Muscle of leg (tissue), 11 donors: ENCODE measurements around the gene CHSY1. TPM values are rescaled to one million over a fixed set of nuclear protein-coding genes. Genes with fewer than 3 reads are reported as not detected.

Experiments
- DNase-seq: peaks from one replicate; pipeline ENCODE4 v3.0.0; 2013
- H3K27ac ChIP-seq: one replicate; pipeline ENCODE4 v1.5.1; 2013; ENCODE audit warnings: mild to moderate bottlenecking, low read length, control low read depth
- H3K27me3 ChIP-seq: one replicate; pipeline ENCODE4 v1.6.1; 2013; ENCODE audit warnings: low read length; ENCODE audit not compliant: control insufficient read depth, insufficient read depth
- H3K36me3 ChIP-seq: one replicate; pipeline ENCODE4 v1.6.1; 2013; ENCODE audit warnings: low read length; ENCODE audit not compliant: control insufficient read depth, insufficient read depth
- H3K4me1 ChIP-seq: one replicate; pipeline ENCODE4 v1.6.1; 2013; ENCODE audit warnings: low read length; ENCODE audit not compliant: control insufficient read depth, insufficient read depth
- H3K4me3 ChIP-seq: one replicate; pipeline ENCODE4 v1.5.1; 2013; ENCODE audit warnings: low read length, control low read depth
- H3K9me3 ChIP-seq: replicated peaks from 2 replicates; pipeline ENCODE4 v1.6.1; 2013; ENCODE audit warnings: low read depth, low read length; ENCODE audit not compliant: control insufficient read depth
- WGBS: methylation state at CpG from one replicate; pipeline ENCODE4 v1.1.5; 2013; ENCODE audit warnings: missing lambda C conversion rate; ENCODE audit not compliant: insufficient coverage; 5-methylcytosine and 5-hydroxymethylcytosine counted together
- polyA plus RNA-seq, 8 donors: library from polyadenylated mRNA; unstranded; fragments of 120-200 nt; gene quantifications; one replicate each; pipeline versions ENCODE4 v1.2.1 to v1.2.3, GENCODE V29; 2013; ENCODE audit warnings: inconsistent platforms in 1 of 8, low replicate concordance in 1 of 8; ENCODE audit not compliant: insufficient read length in 8 of 8, insufficient read depth in 1 of 8
- total RNA-seq: library from RNA; stranded (reverse); fragments of 120-200 nt; gene quantifications from one replicate; pipeline ENCODE4 v1.2.4, GENCODE V29; 2013

The CHSY1 gene
- total and polyA plus RNA-seq, 9 donors: 27.2 to 57.6 (median 42.5) TPM

DNA sequence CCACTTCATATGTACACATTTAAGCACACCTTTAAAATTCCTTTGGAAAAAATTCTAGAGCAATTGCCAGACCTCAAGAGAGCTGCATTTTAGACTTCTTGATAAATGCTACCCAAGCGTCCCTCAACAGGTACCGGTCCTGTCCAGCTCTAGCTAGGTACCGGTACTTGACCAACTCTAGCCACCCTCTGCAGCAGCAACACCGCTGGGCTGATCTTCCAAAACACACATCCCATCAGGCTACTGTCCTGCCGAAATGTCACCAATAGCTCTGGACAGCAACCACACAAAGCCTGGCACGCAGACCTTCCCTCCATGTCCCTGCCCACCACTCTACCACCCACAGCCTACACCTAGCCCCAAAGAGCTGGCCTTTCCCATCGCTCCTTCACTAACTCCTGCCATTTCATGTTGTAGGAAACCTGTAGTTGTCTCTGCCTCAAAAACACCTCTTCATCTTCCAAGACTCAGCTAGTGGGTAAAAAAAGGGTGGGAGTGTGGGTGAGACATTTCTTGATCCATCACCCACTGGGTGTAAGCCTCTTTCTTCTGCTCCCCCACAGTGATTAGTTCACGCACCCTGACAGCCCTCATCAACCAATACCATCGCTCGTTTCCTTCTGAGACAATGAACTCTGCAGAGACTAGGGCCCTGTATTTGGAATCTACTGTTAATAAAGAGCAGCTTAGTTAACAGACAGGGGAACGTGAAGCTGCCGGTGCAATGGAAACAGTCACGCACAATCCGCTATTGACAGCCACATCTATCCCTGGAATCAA, 6.8 kb downstream of the CHSY1 start:
- no peaks in the 10 kb centered on the region for H3K9me3 ChIP-seq
- no peak overlapping the region for H3K4me3 ChIP-seq
- WGBS: 87% methylated on average over 11 of the region's 14 CpGs
- H3K36me3 ChIP-seq: peaks cover 22% of the 10 kb centered on the region
- H3K27me3 ChIP-seq: no peaks in the 10 kb centered on the region
- H3K4me1 ChIP-seq: peaks cover 51% of the 10 kb centered on the region
- no peak for DNase-seq
- no peak overlapping the region for H3K27ac ChIP-seq

DNA sequence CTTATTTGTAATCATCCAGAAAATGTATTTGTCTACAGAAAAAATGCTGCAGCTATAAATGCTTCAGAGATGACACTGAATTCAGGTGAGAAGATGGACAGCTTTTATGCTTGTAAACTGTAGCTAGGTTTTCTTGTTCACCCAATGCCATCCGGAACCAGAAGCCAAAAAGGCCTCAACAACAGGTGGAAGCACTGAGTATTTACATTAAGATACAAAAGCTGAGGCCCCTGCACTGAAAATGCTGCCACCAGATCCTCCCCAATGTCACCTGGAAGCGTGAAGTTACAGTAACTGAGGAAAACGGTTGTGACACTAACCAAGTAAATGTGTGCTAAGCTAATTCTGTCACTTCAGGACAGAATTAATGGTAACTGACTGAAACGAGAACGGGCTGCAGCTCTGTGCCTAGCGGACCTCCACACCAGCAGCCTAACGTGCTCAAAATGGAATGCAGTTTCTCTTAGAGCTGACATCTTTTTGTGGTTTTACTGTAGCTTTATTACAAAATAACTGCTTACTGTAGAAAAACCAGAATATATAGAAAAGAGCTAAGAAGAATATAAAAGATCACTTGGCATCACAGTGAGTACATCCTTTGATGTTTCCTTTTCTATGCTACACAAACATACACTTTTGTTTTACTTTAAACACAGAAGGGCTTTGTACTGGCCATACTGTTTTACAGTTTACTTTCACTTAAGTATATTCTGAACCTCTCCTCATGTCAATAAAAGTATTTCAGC, 7.6 kb downstream of the CHSY1 start:
- no peak for DNase-seq
- Histone ChIP-seq H3K36me3 (peaks cover 22% of the 10 kb centered on the region), H3K27me3 (no peaks in the 10 kb centered on the region), H3K27ac (peak overlapping the region; percentile 8), H3K9me3 (no peaks in the 10 kb centered on the region), H3K4me1 (peaks cover 50% of the 10 kb centered on the region), H3K4me3 (no peak overlapping the region)
- 56% methylated on average over 5 of the region's 7 CpGs for WGBS

DNA sequence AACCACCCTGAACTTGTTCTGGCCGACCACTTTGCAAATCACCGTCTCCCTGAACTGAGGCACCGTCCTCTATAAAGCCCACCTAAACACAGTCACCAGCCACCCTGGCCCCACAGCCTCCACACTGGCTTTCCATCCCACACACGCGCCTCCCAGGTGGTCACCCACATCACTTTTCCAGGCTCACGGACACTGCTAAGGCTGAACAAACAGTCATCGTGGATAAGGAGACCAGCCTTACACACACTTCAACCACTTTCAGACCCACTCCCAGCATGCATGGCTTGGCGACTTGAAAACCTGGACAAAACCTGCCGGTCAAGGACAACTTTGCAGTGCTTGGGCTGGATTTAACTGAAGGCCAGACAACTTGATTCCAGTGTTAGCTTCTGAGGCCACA, 8.4 kb downstream of the CHSY1 start:
- no peaks in the 10 kb centered on the region for H3K9me3 ChIP-seq
- WGBS: 68% methylated on average over 8 of the region's 9 CpGs
- no peak for DNase-seq
- H3K27me3 ChIP-seq: no peaks in the 10 kb centered on the region
- no peak overlapping the region for H3K27ac ChIP-seq
- peaks cover 20% of the 10 kb centered on the region for H3K36me3 ChIP-seq
- no peak overlapping the region for H3K4me3 ChIP-seq
- peaks cover 48% of the 10 kb centered on the region for H3K4me1 ChIP-seq

DNA sequence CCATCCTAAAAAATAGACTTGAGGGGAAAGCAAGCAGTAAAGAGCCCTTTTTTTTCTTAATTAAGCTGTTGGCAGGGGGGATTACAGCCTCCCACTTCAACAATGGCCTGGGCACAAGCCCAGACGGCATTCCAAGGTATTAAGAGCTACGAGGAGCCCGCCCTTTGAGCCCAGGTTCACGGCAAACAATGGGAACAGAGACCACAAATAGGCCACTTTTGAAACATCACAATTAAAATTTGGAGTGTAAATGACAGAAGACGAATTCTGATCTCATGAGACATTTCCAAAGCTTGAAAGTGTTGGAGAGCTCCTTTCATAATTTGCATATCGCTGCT, 8.9 kb downstream of the CHSY1 start:
- H3K36me3 ChIP-seq: peaks cover 18% of the 10 kb centered on the region
- H3K27me3 ChIP-seq: no peaks in the 10 kb centered on the region
- peaks cover 44% of the 10 kb centered on the region for H3K4me1 ChIP-seq
- peak overlapping the region; percentile 57 for H3K27ac ChIP-seq
- WGBS: no CpG with 5 or more reads among the region's 6 CpGs
- no peaks in the 10 kb centered on the region for H3K9me3 ChIP-seq
- H3K4me3 ChIP-seq: no peak overlapping the region
- no peak for DNase-seq

DNA sequence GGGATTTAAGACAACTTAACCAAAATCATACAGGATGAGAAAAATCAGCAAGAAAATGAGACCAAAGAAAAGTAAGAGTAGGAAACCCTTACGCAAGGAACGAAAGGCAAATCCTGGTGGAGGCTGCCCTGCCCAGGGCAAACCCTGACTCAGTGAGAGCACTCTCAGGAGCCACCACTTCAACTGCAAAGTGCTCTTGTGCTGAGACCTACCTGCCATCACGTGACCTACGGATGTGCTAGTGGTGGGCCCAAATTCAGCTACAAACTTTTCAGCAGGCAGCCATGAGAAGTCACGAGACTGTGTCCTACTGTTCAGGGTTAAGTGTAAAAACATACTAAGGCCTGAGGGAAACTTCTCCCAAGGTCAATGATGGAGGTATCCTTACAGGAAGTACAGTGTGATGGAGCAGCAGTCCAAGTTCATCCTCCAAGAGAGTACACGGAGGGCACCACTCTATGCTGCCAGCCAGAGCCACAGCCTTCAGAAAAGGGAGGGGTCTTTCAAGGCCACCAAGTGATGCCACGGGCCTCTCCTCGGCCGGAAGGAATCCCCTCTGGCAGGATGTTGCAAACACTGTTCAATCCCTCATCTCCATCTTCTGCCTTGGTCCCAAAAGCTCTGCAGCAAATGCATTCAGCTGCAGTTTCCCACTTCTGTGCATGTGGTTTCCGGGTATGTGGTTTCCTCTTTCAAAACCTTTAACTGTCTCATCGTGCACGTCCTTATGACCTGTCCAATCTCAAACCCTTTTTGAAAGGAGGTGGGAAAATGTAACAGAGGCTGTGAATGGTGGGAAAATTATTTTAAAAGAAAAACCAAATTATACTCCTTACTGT, 9.5 kb downstream of the CHSY1 start:
- Histone ChIP-seq H3K36me3 (peaks cover 14% of the 10 kb centered on the region), H3K4me1 (peaks cover 40% of the 10 kb centered on the region), H3K27me3 (no peaks in the 10 kb centered on the region), H3K9me3 (no peaks in the 10 kb centered on the region), H3K4me3 (no peak overlapping the region), H3K27ac (peak overlapping the region; percentile 57)
- peak; percentile 69 for DNase-seq
- 36% methylated on average over 6 of the region's 12 CpGs for WGBS

DNA sequence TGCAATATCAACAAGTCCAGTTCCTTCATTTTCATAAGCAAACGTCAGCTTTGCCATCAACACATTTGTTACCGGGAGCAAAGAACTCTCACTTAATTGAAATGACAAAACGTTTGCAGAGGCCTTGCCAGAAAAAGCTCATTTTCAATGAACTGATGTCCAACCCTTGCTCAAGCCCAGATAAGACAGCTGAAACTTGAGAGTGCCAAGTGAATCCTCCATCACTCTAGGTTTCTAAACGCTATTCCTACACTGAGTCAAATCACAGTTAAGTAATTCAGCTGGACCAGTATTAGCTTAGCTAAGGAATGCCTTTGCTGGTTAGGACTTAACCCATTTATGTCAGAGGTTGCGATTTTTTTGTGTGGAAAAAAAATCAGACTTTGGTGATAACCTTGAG, 11.5 kb downstream of the CHSY1 start:
- Histone ChIP-seq H3K36me3 (peaks cover 8% of the 10 kb centered on the region), H3K27me3 (no peaks in the 10 kb centered on the region), H3K4me3 (no peak overlapping the region), H3K4me1 (peaks cover 33% of the 10 kb centered on the region), H3K27ac (no peak overlapping the region), H3K9me3 (no peaks in the 10 kb centered on the region)
- peak; percentile 88 for DNase-seq
- 0% methylated on average over 1 of the region's 5 CpGs for WGBS

DNA sequence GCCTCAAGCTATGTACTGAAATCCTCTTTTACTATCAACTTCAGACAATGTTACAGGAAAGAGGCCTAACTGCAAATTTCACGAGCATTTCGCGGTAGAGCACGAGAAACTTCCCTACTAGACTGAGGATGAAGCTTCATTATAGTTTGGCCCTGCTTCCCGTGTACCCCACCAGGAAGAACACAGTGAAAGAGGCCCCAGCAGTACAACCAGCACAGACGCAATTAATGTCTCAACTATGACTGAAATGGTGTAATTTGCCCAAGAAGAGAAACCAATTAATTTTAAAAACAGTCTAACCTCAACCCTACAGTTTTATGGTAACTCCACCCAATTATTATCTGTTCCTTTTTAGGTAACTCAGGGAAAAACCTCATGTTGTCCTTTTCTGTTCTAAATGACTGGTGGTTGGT, 12.1 kb downstream of the CHSY1 start:
- peaks cover 27% of the 10 kb centered on the region for H3K4me1 ChIP-seq
- no peak for DNase-seq
- H3K27me3 ChIP-seq: no peaks in the 10 kb centered on the region
- H3K36me3 ChIP-seq: peaks cover 14% of the 10 kb centered on the region
- peak overlapping the region; percentile 8 for H3K27ac ChIP-seq
- WGBS: no CpG with 5 or more reads among the region's 6 CpGs
- no peak overlapping the region for H3K4me3 ChIP-seq
- H3K9me3 ChIP-seq: no peaks in the 10 kb centered on the region

DNA sequence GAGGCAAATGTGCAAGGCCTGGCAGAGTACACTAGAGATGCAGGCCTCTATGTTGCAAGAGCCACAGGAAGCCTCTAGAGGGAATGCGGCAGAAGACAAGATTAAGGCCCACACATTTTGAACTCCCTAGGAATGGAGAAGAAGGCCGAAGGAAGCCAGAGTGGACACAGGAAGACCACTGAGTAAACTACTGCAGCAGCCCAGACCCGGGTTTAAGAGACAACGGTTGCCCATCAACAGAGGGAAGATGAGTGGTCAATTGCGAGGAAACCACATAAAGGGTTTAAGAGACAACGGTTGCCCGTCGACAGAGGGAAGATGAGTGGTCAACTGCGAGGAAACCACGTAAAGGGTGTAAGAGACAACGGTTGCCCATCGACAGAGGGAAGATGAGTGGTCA, 14.6 kb downstream of the CHSY1 start:
- no peak for DNase-seq
- Histone ChIP-seq H3K4me3 (no peak overlapping the region), H3K4me1 (peaks cover 18% of the 10 kb centered on the region), H3K36me3 (peaks cover 27% of the 10 kb centered on the region), H3K9me3 (no peaks in the 10 kb centered on the region), H3K27me3 (no peaks in the 10 kb centered on the region), H3K27ac (no peak overlapping the region)
- 91% methylated on average over 12 of the region's 12 CpGs for WGBS

DNA sequence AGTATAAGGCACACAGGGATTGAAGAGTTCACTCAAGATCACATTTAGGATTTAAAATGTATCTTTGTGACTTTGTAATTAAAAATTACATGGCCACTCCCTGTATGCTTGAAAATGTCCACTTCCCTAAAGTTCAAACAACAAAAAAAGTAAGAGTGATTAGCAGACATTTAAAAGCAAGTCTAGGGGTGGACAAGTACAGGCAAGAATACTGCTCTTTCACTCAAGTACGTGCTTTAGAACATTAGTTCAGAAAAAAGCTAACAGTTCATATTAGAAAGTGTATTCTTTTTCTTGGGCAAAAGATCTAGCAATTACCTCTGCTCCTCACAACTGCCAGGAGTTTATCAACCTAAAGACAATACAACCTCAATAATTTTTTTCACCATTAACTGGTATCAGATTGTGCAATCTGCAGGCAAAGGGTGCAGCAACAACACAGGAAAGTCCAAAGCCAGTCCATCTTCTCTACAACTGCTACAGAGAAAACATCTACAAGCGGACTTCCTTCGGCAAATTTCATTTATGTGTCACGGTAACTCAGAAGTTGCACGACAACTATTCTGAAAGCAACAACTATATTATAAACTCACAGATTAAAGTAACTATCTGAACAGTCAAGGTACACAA, 18.1 kb downstream of the CHSY1 start:
- DNase-seq: no peak
- no peak overlapping the region for H3K4me3 ChIP-seq
- H3K9me3 ChIP-seq: no peaks in the 10 kb centered on the region
- H3K4me1 ChIP-seq: peaks cover 7% of the 10 kb centered on the region
- H3K27ac ChIP-seq: no peak overlapping the region
- peaks cover 30% of the 10 kb centered on the region for H3K36me3 ChIP-seq
- WGBS: 92% methylated on average over 4 of the region's 5 CpGs
- H3K27me3 ChIP-seq: no peaks in the 10 kb centered on the region
